ENCODE results near the gene FAM78B. TPM values are rescaled to one million over a fixed set of nuclear protein-coding genes. Genes with fewer than 3 reads are reported as not detected.

The FAM78B gene
- total RNA-seq, 2 experiments from 2014 or later: 0.11 TPM; not detected in 1

DNA sequence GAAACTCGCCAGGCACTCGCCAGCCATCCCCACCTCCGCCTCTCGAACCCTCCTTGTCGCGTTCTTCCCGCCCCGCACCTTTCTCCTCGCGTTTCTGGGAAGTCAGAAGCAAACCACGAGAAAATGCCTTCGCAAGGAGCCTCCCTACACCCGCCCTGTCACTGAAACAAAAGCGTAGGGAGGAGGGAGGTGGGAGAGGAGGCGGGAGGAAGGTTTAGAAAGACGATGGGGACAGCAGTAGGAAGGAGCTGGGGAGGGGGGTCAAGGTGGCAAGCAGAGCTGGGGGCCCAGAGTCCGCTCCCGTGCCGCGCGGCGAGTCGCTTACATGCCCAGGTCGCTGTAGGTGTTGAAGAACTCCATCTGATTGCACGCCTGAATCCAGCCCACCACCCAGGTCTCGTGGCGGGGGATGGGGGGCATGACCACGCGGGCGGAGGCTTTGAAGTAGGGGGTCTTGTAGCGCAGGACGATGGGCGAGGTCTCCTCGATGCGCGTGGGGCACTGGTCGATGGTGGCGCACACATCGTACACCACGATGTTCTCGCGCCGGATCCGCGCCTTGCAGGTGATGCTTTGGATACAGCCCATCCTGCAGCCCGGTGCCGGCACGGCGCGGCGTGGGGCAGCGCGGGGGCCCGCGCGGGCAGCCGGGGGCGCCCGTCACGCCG is 1.0 kb downstream of the FAM78B start:
- no peak for ATAC-seq (ENCODE audit: poor library complexity)
- ChIA-PET CTCF (no interaction called here), POLR2A (no interaction called here)
- TF ChIP-seq, protein P1, sequence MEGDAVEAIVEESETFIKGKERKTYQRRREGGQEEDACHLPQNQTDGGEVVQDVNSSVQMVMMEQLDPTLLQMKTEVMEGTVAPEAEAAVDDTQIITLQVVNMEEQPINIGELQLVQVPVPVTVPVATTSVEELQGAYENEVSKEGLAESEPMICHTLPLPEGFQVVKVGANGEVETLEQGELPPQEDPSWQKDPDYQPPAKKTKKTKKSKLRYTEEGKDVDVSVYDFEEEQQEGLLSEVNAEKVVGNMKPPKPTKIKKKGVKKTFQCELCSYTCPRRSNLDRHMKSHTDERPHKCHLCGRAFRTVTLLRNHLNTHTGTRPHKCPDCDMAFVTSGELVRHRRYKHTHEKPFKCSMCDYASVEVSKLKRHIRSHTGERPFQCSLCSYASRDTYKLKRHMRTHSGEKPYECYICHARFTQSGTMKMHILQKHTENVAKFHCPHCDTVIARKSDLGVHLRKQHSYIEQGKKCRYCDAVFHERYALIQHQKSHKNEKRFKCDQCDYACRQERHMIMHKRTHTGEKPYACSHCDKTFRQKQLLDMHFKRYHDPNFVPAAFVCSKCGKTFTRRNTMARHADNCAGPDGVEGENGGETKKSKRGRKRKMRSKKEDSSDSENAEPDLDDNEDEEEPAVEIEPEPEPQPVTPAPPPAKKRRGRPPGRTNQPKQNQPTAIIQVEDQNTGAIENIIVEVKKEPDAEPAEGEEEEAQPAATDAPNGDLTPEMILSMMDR (IDR thresholded peaks at IDR 0.05): no peak
- H3K27ac Mint-ChIP-seq: no peak overlapping the region
- peaks cover 10% of the 10 kb centered on the region for H3K4me1 Mint-ChIP-seq (ENCODE audit: low read depth)
- H3K4me3 Mint-ChIP-seq: peak overlapping the region; percentile 83
- Histone ChIP-seq H3K36me3 (ENCODE audit: insufficient read depth, low read length) (no peaks in the 10 kb centered on the region), H3K9me3 (ENCODE audit: control insufficient read depth in 1 of 2, insufficient read depth in 1 of 2, low read length in 2 of 2) (peaks cover 0 to 13% of the 10 kb centered on the region in 2 experiments), H3K4me3 (ENCODE audit: low read length) (peak overlapping the region; percentile 31), H3K4me1 (ENCODE audit: insufficient read depth, low read length) (peaks cover 17% of the 10 kb centered on the region), H3K27me3 (ENCODE audit: control insufficient read depth in 1 of 2, insufficient read depth in 2 of 2, low read length in 2 of 2) (peaks cover 35 to 44% of the 10 kb centered on the region in 2 experiments), H3K27ac (ENCODE audit: low read depth in 1 of 2, low read length in 2 of 2) (no peak overlapping the region)
- H3K9me3 Mint-ChIP-seq: no peaks in the 10 kb centered on the region
- H3K27me3 Mint-ChIP-seq: peaks cover 76% of the 10 kb centered on the region
- intact Hi-C loops (cut with DNase I, micrococcal nuclease): no loop called here
- DNase-seq: peak in 3 of 14 experiments; percentile 5 to 15 (median 9)
- no peaks in the 10 kb centered on the region for H3K36me3 Mint-ChIP-seq (ENCODE audit: low read depth)

DNA sequence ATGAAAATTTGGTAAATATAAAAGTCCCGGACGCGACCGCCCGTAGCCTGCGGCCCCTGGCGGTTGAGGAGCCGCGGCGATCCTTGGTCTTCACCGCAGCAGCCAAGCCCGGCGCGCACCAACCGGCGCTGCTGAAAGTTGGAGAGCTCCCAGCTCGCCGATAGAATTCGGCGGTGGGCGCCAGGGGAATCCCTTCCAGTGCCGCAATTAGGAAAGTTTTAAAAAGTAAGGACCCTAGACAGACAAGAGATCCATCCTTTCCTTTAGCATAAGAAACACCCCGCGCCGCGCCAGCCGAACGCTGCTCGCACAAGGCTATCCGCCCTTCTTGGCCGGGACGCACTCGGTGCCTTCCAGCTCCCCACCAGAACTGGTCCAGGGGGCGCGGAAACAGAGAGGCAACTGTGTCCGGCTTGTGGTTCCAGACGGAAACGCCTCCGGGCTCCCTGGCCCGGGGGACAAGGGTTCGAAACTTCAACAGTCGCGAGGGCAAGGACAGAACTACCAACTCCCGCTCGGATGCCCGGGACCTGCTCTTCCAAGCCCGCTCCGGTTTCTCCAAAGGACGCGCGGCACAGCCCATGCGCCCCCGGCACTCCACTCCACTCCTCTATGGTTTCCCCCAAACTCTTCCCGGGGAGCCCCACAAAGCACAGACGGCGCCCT is 1.7 kb downstream of the FAM78B start:
- CTCF ChIA-PET: no interaction called here
- ATAC-seq (ENCODE audit: poor library complexity) (no peak), DNase-seq (peak in 3 of 14 experiments; percentile 9 to 34 (median 26))
- peaks cover 10% of the 10 kb centered on the region for H3K4me1 Mint-ChIP-seq (ENCODE audit: low read depth)
- H3K4me3 ChIP-seq (ENCODE audit: low read length): peak overlapping the region; percentile 31
- peaks cover 35 to 44% of the 10 kb centered on the region in 2 experiments for H3K27me3 ChIP-seq (ENCODE audit: control insufficient read depth in 1 of 2, insufficient read depth in 2 of 2, low read length in 2 of 2)
- peak overlapping the region; percentile 83 for H3K4me3 Mint-ChIP-seq
- TF ChIP-seq, protein P1 (IDR thresholded peaks at IDR 0.05): no peak
- peaks cover 76% of the 10 kb centered on the region for H3K27me3 Mint-ChIP-seq
- intact Hi-C loops (cut with DNase I, micrococcal nuclease): no loop called here
- H3K9me3 ChIP-seq (ENCODE audit: control insufficient read depth in 1 of 2, insufficient read depth in 1 of 2, low read length in 2 of 2): peaks cover 0 to 13% of the 10 kb centered on the region in 2 experiments
- H3K36me3 ChIP-seq (ENCODE audit: insufficient read depth, low read length): no peaks in the 10 kb centered on the region
- POLR2A ChIA-PET: no interaction called here
- no peak overlapping the region for H3K27ac Mint-ChIP-seq
- no peaks in the 10 kb centered on the region for H3K36me3 Mint-ChIP-seq (ENCODE audit: low read depth)
- peaks cover 17% of the 10 kb centered on the region for H3K4me1 ChIP-seq (ENCODE audit: insufficient read depth, low read length)
- no peaks in the 10 kb centered on the region for H3K9me3 Mint-ChIP-seq
- H3K27ac ChIP-seq (ENCODE audit: low read depth in 1 of 2, low read length in 2 of 2): no peak overlapping the region

DNA sequence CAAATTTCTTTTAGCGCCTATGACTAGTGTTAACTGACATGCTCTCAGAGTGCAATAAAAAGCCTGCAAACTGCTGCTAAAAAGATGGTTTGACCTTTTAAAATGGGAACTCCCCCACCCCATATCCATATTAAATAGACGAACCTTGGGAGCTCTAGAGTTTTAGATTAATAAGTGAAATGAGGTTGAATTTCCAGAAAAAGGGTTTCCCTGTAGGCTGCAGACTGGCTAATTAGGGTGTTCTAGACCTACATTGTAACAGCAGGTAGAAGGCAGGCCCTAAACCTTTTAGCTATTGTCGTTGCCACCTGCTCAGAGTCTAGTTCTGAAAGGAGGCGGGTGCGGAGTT is 2.2 kb downstream of the FAM78B start:
- Mint-ChIP-seq H3K27ac (no peak overlapping the region), H3K36me3 (ENCODE audit: low read depth) (no peaks in the 10 kb centered on the region), H3K27me3 (peaks cover 72% of the 10 kb centered on the region), H3K4me3 (peak overlapping the region; percentile 79), H3K9me3 (no peaks in the 10 kb centered on the region), H3K4me1 (ENCODE audit: low read depth) (peaks cover 10% of the 10 kb centered on the region)
- CTCF ChIA-PET: no interaction called here
- POLR2A ChIA-PET: no interaction called here
- Histone ChIP-seq H3K4me1 (ENCODE audit: insufficient read depth, low read length) (peaks cover 17% of the 10 kb centered on the region), H3K9me3 (ENCODE audit: control insufficient read depth in 1 of 2, insufficient read depth in 1 of 2, low read length in 2 of 2) (peaks cover 0 to 13% of the 10 kb centered on the region in 2 experiments), H3K27ac (ENCODE audit: low read depth in 1 of 2, low read length in 2 of 2) (no peak overlapping the region), H3K36me3 (ENCODE audit: insufficient read depth, low read length) (no peaks in the 10 kb centered on the region), H3K4me3 (ENCODE audit: low read length) (no peak overlapping the region), H3K27me3 (ENCODE audit: control insufficient read depth in 1 of 2, insufficient read depth in 2 of 2, low read length in 2 of 2) (peaks cover 35 to 44% of the 10 kb centered on the region in 2 experiments)
- TF ChIP-seq, protein P1 (IDR thresholded peaks at IDR 0.05): no peak
- DNase-seq (no peak), ATAC-seq (ENCODE audit: poor library complexity) (no peak)
- intact Hi-C loops (cut with DNase I, micrococcal nuclease): no loop called here
